ENCODE results near the gene CSF3.
A peak's percentile ranks its signal among the peaks of the same experiment; 100 is the strongest.

Gene CSF3

GRCh38 chr17:40063187-40063771 lies 48.0 kb downstream of the CSF3 start:
- CTCF ChIA-PET: interaction anchor here (0.6 to 4.3 kb wide), 5 partner anchors 10 to 51 kb away, joined by 3 to 45 read pairs (median 3); no protein-coding TSS in a partner anchor
- POLR2A ChIA-PET: interaction anchor here (1.2 to 5.9 kb wide), 4 partner anchors 9 to 38 kb away, joined by 4 to 51 read pairs (median 10); partner anchors contain the start of gene MED24
- DNase-seq (ENCODE audit: extremely low spot score): peak; percentile 15
- TF ChIP-seq FOXK2 (IDR thresholded peaks at IDR 0.05) (no peak), ARNT (IDR thresholded peaks at IDR 0.05) (no peak), LEF1 (IDR thresholded peaks at IDR 0.05; ENCODE audit: borderline replicate concordance) (no peak)

- ChIA-PET POLR2A (interaction anchor here (1.1 to 5.9 kb wide), 7 partner anchors 9 to 60 kb away, joined by 3 to 51 read pairs (median 8); partner anchors contain the start of genes MED24 and NR1D1), CTCF (interaction anchor here (0.6 to 4.3 kb wide), 5 partner anchors 12 to 104 kb away, joined by 3 to 45 read pairs (median 4); no protein-coding TSS in a partner anchor)
- TF ChIP-seq TARDBP (IDR thresholded peaks at IDR 0.05): no peak
- no peak for TF ChIP-seq L3MBTL2 (conservative IDR thresholded peaks at IDR 0.05)
- no peak for TF ChIP-seq SUZ12 (IDR thresholded peaks at IDR 0.05)
- TF ChIP-seq PKNOX1 (IDR thresholded peaks at IDR 0.05): peak; percentile 81
- no peak for TF ChIP-seq ZNF384 (IDR thresholded peaks at IDR 0.05)
- TF ChIP-seq LEF1 (IDR thresholded peaks at IDR 0.05; ENCODE audit: borderline replicate concordance): no peak
- no peak for TF ChIP-seq FOXK2 (IDR thresholded peaks at IDR 0.05)
- no peak for TF ChIP-seq FOXA1 (IDR thresholded peaks at IDR 0.05)
- DNase-seq (ENCODE audit: extremely low spot score): no peak
Observed at GRCh38 chr17:40063901-40064531, 48.8 kb downstream of the CSF3 start.

GRCh38 chr17:40064971-40065768 lies 49.9 kb downstream of the CSF3 start:
- DNase-seq (ENCODE audit: extremely low spot score): no peak
- CTCF ChIA-PET: interaction anchor here (0.6 to 4.3 kb wide), 5 partner anchors 11 to 103 kb away, joined by 3 to 45 read pairs (median 4); no protein-coding TSS in a partner anchor
- POLR2A ChIA-PET: interaction anchor here (0.9 to 5.9 kb wide), 6 partner anchors 8 to 58 kb away, joined by 3 to 51 read pairs (median 7); partner anchors contain the start of genes MED24 and NR1D1
- no peak for TF ChIP-seq BHLHE40 (IDR thresholded peaks at IDR 0.05; ENCODE audit: borderline replicate concordance)
- no peak for TF ChIP-seq LEF1 (IDR thresholded peaks at IDR 0.05; ENCODE audit: borderline replicate concordance)
- TF ChIP-seq SP1 (IDR thresholded peaks at IDR 0.05): no peak
- no peak for TF ChIP-seq ZNF384 (IDR thresholded peaks at IDR 0.05)
- no peak for TF ChIP-seq ELF4 (IDR thresholded peaks at IDR 0.05)
- no peak for TF ChIP-seq FOXM1 (IDR thresholded peaks at IDR 0.05; ENCODE audit: borderline replicate concordance)
- TF ChIP-seq PKNOX1 (IDR thresholded peaks at IDR 0.05): no peak
- no peak for TF ChIP-seq L3MBTL2 (conservative IDR thresholded peaks at IDR 0.05)
- no peak for TF ChIP-seq FOXA1 (IDR thresholded peaks at IDR 0.05)
- no peak for TF ChIP-seq SUZ12 (IDR thresholded peaks at IDR 0.05)
- TF ChIP-seq ARNT (IDR thresholded peaks at IDR 0.05): no peak
- no peak for TF ChIP-seq HDGF (IDR thresholded peaks at IDR 0.05; ENCODE audit: borderline replicate concordance)
- TF ChIP-seq CTBP1 (IDR thresholded peaks at IDR 0.05; ENCODE audit: borderline replicate concordance): no peak

- DNase-seq (ENCODE audit: extremely low spot score): no peak
- ChIA-PET CTCF (interaction anchor here (1.3 to 4.3 kb wide), 3 partner anchors 10 to 104 kb away, joined by 3 to 45 read pairs (median 4); no protein-coding TSS in a partner anchor), POLR2A (interaction anchor here (0.8 to 5.9 kb wide), 6 partner anchors 7 to 35 kb away, joined by 3 to 51 read pairs (median 4); partner anchors contain the start of genes MED24 and NR1D1)
- no peak for TF ChIP-seq PKNOX1 (IDR thresholded peaks at IDR 0.05)
- TF ChIP-seq LEF1 (IDR thresholded peaks at IDR 0.05; ENCODE audit: borderline replicate concordance): no peak
- no peak for TF ChIP-seq L3MBTL2 (conservative IDR thresholded peaks at IDR 0.05)
- TF ChIP-seq BHLHE40 (IDR thresholded peaks at IDR 0.05; ENCODE audit: borderline replicate concordance): no peak
- TF ChIP-seq FOXM1 (IDR thresholded peaks at IDR 0.05; ENCODE audit: borderline replicate concordance): no peak
- TF ChIP-seq ZNF384 (IDR thresholded peaks at IDR 0.05): no peak
- no peak for TF ChIP-seq HDGF (IDR thresholded peaks at IDR 0.05; ENCODE audit: borderline replicate concordance)
- no peak for TF ChIP-seq SP1 (IDR thresholded peaks at IDR 0.05)
- no peak for TF ChIP-seq CTBP1 (IDR thresholded peaks at IDR 0.05; ENCODE audit: borderline replicate concordance)
- TF ChIP-seq ARNT (IDR thresholded peaks at IDR 0.05): no peak
- no peak for TF ChIP-seq TARDBP (IDR thresholded peaks at IDR 0.05)
- no peak for TF ChIP-seq FOXK2 (IDR thresholded peaks at IDR 0.05)
Observed at GRCh38 chr17:40065769-40066510, 50.7 kb downstream of the CSF3 start.
